HepG2 (cell line): ENCODE results near the gene GPR33. TPM values are rescaled to one million over a fixed set of nuclear protein-coding genes. Genes with fewer than 3 reads are reported as not detected.

Source experiments
- ATAC-seq: fragments of 200-7000 bp; cut with Tn5 transposase; 3 replicates; pipeline ENCODE4 v1.9.1; 2020; ENCODE audit warnings: mild to moderate bottlenecking, moderate library complexity
- BruUV-seq: library from RNA; stranded (reverse); fragments of 400-500 nt; replicated peaks from 2 replicates; lab custom pipeline; 2021; lab: Mats Ljungman, UMichigan
- CTCF ChIA-PET: fragments of 300-600 bp; formaldehyde crosslinking; extraction: SDS; loops from one replicate; lab custom pipeline; 2021; ENCODE audit warnings: low total read pairs, inconsistent platforms, low intra/inter-chr PET ratio; lab: Yijun Ruan, JAX
- POLR2A ChIA-PET: fragments of 350-600 bp; sonication (Branson Sonifier 250); formaldehyde crosslinking; loops from one replicate; lab custom pipeline; 2020; ENCODE audit warnings: antibody characterized with exemption, inconsistent platforms; lab: Yijun Ruan, JAX
- DNase-seq: peaks from one replicate; pipeline ENCODE4 v3.0.0-alpha.2; 2015; ENCODE audit warnings: low spot score
- FAIRE-seq: peaks from 3 replicates; lab custom pipeline; 2011; peaks lifted over from hg19 to GRCh38; lab: Jason Lieb, UNC
- H2AFZ ChIP-seq: one replicate; pipeline ENCODE4 v1.6.1; 2011; ENCODE audit warnings: low read length, inconsistent platforms
- H3K27ac ChIP-seq: fragments of 300-600 bp; 3 replicates; pipeline ENCODE4 v1.8.0; 2011; ENCODE audit warnings: mixed run types, mild to moderate bottlenecking, mixed read lengths, low read length, inconsistent platforms; ENCODE audit not compliant: insufficient read depth; ENCODE audit errors: extremely low read length
- H3K27me3 ChIP-seq, 2 experiments: fragments of 200-600 bp in 1 of 2; 2 replicates in 1 of 2; 3 replicates in 1 of 2; pipeline versions ENCODE4 v1.6.0 to v1.8.0; 2011; ENCODE audit warnings: low read length in 2 of 2, mild to moderate bottlenecking in 2 of 2, moderate library complexity in 2 of 2, inconsistent platforms in 1 of 2; ENCODE audit not compliant: insufficient read depth in 2 of 2, control insufficient read depth in 1 of 2
- H3K36me3 ChIP-seq, 2 experiments: fragments of 200-600 bp in 1 of 2; replicated peaks in 1 of 2; 2 replicates in 1 of 2; 3 replicates in 1 of 2; pipeline versions ENCODE4 v1.5.1 to v1.8.0; 2011; ENCODE audit warnings: low read length in 2 of 2, inconsistent platforms in 1 of 2; ENCODE audit not compliant: insufficient read depth in 2 of 2, control insufficient read depth in 1 of 2
- H3K4me1 ChIP-seq: 2 replicates; pipeline ENCODE4 v1.5.1; 2012; ENCODE audit warnings: low read length, inconsistent platforms; ENCODE audit not compliant: insufficient read depth
- H3K4me2 ChIP-seq: 2 replicates; pipeline ENCODE4 v1.6.0; 2011; ENCODE audit warnings: low read depth, low read length, inconsistent platforms
- H3K4me3 ChIP-seq, 3 experiments: fragments of 200-600 bp in 1 of 3; sonication (generic), shearing (Covaris generic) in 1 of 3; replicated peaks in 1 of 3; 2 replicates each; pipeline ENCODE4 v1.5.1; 2011 to 2016; ENCODE audit warnings: low read length in 3 of 3, inconsistent platforms in 2 of 3, low read depth in 2 of 3, mild to moderate bottlenecking in 2 of 3, control low read depth in 1 of 3, mixed read lengths in 1 of 3; ENCODE audit not compliant: insufficient read depth in 1 of 3
- H3K79me2 ChIP-seq: one replicate; pipeline ENCODE4 v1.6.1; 2011; ENCODE audit warnings: low read length, inconsistent platforms; ENCODE audit not compliant: insufficient read depth
- H3K9ac ChIP-seq: 2 replicates; pipeline ENCODE4 v1.6.0; 2011; ENCODE audit warnings: mild to moderate bottlenecking, low read depth, low read length, inconsistent platforms; ENCODE audit not compliant: insufficient read depth
- H3K9me3 ChIP-seq: 2 replicates; pipeline ENCODE4 v1.5.1; 2012; ENCODE audit warnings: mild to moderate bottlenecking, low read length
- H4K20me1 ChIP-seq: 2 replicates; pipeline ENCODE4 v1.6.0; 2011; ENCODE audit warnings: inconsistent platforms, mild to moderate bottlenecking, low read length, moderate library complexity; ENCODE audit not compliant: insufficient read depth
- BCL6 ChIP-seq: IDR thresholded peaks from 2 replicates; pipeline ENCODE4 v1.6.1; 2016; ENCODE audit warnings: missing genetic modification reagents, missing compliant biosample characterization
- CEBPB ChIP-seq: IDR thresholded peaks from 2 replicates; pipeline ENCODE4 v1.6.1; 2011; ENCODE audit warnings: low read depth, low read length, improper control_type of control experiment, borderline replicate concordance
- ETV5 ChIP-seq: IDR thresholded peaks from 2 replicates; pipeline ENCODE4 v1.6.1; 2018; ENCODE audit warnings: missing biosample characterization, missing genetic modification reagents, inconsistent platforms, borderline replicate concordance
- HOMEZ ChIP-seq: IDR thresholded peaks from 2 replicates; pipeline ENCODE4 v1.6.1; 2016; ENCODE audit warnings: low read depth
- MTERF4 ChIP-seq: sonication (generic); formaldehyde crosslinking; IDR thresholded peaks from 2 replicates; pipeline ENCODE4 v1.8.0; 2023; ENCODE audit warnings: mild to moderate bottlenecking, missing genetic modification reagents
- NFE2L1 ChIP-seq: sonication (generic); formaldehyde crosslinking; IDR thresholded peaks from 2 replicates; pipeline ENCODE4 v1.4.0; 2020; ENCODE audit warnings: missing genetic modification reagents, mild to moderate bottlenecking, borderline replicate concordance
- NFIB ChIP-seq: sonication (generic); formaldehyde crosslinking; IDR thresholded peaks from 2 replicates; pipeline ENCODE4 v1.9.0; 2021; ENCODE audit warnings: missing genetic modification reagents, mild to moderate bottlenecking, borderline replicate concordance
- SOX6 ChIP-seq, 2 experiments: fragments of 450-650 bp in 1 of 2; sonication (generic) in 1 of 2; formaldehyde crosslinking in 1 of 2; IDR thresholded peaks; 2 replicates each; pipeline versions ENCODE4 v1.4.0 to v1.6.1; 2017 to 2020; ENCODE audit warnings: antibody characterized with exemption in 1 of 2, mild to moderate bottlenecking in 1 of 2, missing genetic modification reagents in 1 of 2
- SP5 ChIP-seq: IDR thresholded peaks from 2 replicates; pipeline ENCODE4 v1.6.1; 2016; ENCODE audit warnings: low read depth, borderline replicate concordance
- ZNF101 ChIP-seq: sonication (generic); formaldehyde crosslinking; IDR thresholded peaks from 2 replicates; pipeline ENCODE4 v1.4.0; 2020; ENCODE audit warnings: mild to moderate bottlenecking, low read depth, missing genetic modification reagents, borderline replicate concordance
- ZNF563 ChIP-seq: sonication (generic); formaldehyde crosslinking; IDR thresholded peaks from 2 replicates; pipeline ENCODE4 v1.8.0; 2022; ENCODE audit warnings: mild to moderate bottlenecking, moderate library complexity, missing genetic modification reagents
- ZNF605 ChIP-seq: sonication (generic); formaldehyde crosslinking; IDR thresholded peaks from 2 replicates; pipeline ENCODE4 v1.8.0; 2022; ENCODE audit warnings: mild to moderate bottlenecking, missing genetic modification reagents
- ZNF678 ChIP-seq: sonication (generic); formaldehyde crosslinking; IDR thresholded peaks from 2 replicates; pipeline ENCODE4 v1.4.0; 2020; ENCODE audit warnings: mild to moderate bottlenecking, missing genetic modification reagents
- WGBS: methylation state at CpG from one replicate; pipeline ENCODE4 v1.1.6; 2017; ENCODE audit warnings: low lambda C conversion rate; 5-methylcytosine and 5-hydroxymethylcytosine counted together
- in situ Hi-C: cut with HindIII; loops from 2 replicates; pipeline ENCODE4 v1.10.0; 2017; ENCODE audit warnings: low pct_unique_long_range_greater_than_20kb; ENCODE audit not compliant: extremely low pct_ligation_motif_present
- intact Hi-C: fragments of 100-400 bp; cut with micrococcal nuclease; formaldehyde crosslinking; loops from one replicate; pipeline ENCODE4 v1.10.0; 2022; ENCODE audit not compliant: unreplicated experiment
- polyA plus RNA-seq, 8 experiments: library from polyadenylated mRNA; depleted of rRNA in 3 of 8; stranded (reverse) in 7 of 8; unstranded in 1 of 8; fragments of >200 nt; fragmentation: Illumina TruSeq in 4 of 8; extraction: Trizol in 4 of 8; gene quantifications; 2 replicates each; pipeline versions ENCODE4 v1.2.1 to v1.2.3, GENCODE V29; 2011 to 2016; ENCODE audit warnings: low read depth in 4 of 8, missing spikeins in 1 of 8, mixed read lengths in 1 of 8; ENCODE audit not compliant: insufficient read depth in 1 of 8
- total RNA-seq, 5 experiments: library from RNA; depleted of rRNA; stranded (reverse); fragments of >200 nt; fragmentation: Illumina TruSeq; extraction: Trizol; gene quantifications; 2 replicates each; pipeline ENCODE4 v1.2.3, GENCODE V29; 2016; ENCODE audit warnings: low read depth in 1 of 5
- TF ChIP-seq, protein P1 (sequence below): sonication (generic); formaldehyde crosslinking; IDR thresholded peaks from 2 replicates; pipeline ENCODE4 v1.5.1; 2020; ENCODE audit warnings: mild to moderate bottlenecking, missing genetic modification reagents, borderline replicate concordance
- TF ChIP-seq, protein P2 (sequence below): fragments of 450-650 bp; IDR thresholded peaks from 2 replicates; pipeline ENCODE4 v1.6.1; 2016

The GPR33 gene
- total and polyA plus RNA-seq, 2 of the 13 experiments (the other 11 are each of a cell fraction or from before 2014, with no cell fraction given), result not detected

- no peak for TF ChIP-seq MTERF4
- TF ChIP-seq, all 625 proteins: peak for 9
Observed at GRCh38 chr14:31476131-31476866, 11.5 kb downstream of the GPR33 start (continued).

- CTCF ChIA-PET, result no interaction called here
- no peak overlapping the region for H2AFZ ChIP-seq
- FAIRE-seq, result no peak
Observed at GRCh38 chr14:31466554-31466953, 21.3 kb downstream of the GPR33 start.

More at GRCh38 chr14:31466554-31466953, 21.3 kb downstream of the GPR33 start:
- 0 out of 2 replicates have a peak overlapping the region, but pooled peaks have one; percentile 7 for H3K4me2 ChIP-seq
- ATAC-seq (no peak; the same call in 1 of the 3 replicates), DNase-seq (no peak)
- H3K79me2 ChIP-seq, result no peaks in the 10 kb centered on the region
- no peak overlapping the region for H3K27ac ChIP-seq
- POLR2A ChIA-PET, result interaction anchor here (1.8 kb wide), 1 partner anchor 9 kb away, joined by 6 read pairs; the partner anchor contains the start of gene DTD2
- peaks cover 9% of the 10 kb centered on the region for H3K4me1 ChIP-seq
- in situ Hi-C loops, result no loop called here
- TF ChIP-seq ZNF605 (CRISPR knock-in tag) (0 out of 2 replicates have a peak, but pooled peaks have one; percentile 39), SOX6 (IDR thresholded peaks at IDR 0.05) (no peak), SOX6 (CRISPR knock-in tag; IDR thresholded peaks at IDR 0.05) (0 out of 2 replicates have a peak, but pooled peaks have one; percentile 27), BCL6 (CRISPR knock-in tag) (peak; percentile 63; the same call in 1 of the 2 replicates), ZNF101 (CRISPR knock-in tag) (no peak), NFE2L1 (CRISPR knock-in tag) (no peak), NFIB (CRISPR knock-in tag) (0 out of 2 replicates have a peak, but pooled peaks have one; percentile 31), SP5 (CRISPR knock-in tag) (no peak), ZNF678 (no peak), HOMEZ (CRISPR knock-in tag) (no peak), ETV5 (CRISPR knock-in tag) (0 out of 2 replicates have a peak, but pooled peaks have one; percentile 19), ZNF563 (0 out of 2 replicates have a peak, but pooled peaks have one; percentile 38), CEBPB (no peak)
- TF ChIP-seq, protein P1, sequence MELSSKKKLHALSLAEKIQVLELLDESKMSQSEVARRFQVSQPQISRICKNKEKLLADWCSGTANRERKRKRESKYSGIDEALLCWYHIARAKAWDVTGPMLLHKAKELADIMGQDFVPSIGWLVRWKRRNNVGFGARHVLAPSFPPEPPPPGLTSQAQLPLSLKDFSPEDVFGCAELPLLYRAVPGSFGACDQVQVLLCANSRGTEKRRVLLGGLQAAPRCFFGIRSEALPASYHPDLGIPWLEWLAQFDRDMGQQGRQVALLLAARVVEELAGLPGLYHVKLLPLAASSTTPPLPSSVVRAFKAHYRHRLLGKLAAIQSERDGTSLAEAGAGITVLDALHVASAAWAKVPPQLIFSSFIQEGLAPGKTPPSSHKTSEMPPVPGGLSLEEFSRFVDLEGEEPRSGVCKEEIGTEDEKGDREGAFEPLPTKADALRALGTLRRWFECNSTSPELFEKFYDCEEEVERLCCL (CRISPR knock-in tag), result no peak
- TF ChIP-seq, protein P2, sequence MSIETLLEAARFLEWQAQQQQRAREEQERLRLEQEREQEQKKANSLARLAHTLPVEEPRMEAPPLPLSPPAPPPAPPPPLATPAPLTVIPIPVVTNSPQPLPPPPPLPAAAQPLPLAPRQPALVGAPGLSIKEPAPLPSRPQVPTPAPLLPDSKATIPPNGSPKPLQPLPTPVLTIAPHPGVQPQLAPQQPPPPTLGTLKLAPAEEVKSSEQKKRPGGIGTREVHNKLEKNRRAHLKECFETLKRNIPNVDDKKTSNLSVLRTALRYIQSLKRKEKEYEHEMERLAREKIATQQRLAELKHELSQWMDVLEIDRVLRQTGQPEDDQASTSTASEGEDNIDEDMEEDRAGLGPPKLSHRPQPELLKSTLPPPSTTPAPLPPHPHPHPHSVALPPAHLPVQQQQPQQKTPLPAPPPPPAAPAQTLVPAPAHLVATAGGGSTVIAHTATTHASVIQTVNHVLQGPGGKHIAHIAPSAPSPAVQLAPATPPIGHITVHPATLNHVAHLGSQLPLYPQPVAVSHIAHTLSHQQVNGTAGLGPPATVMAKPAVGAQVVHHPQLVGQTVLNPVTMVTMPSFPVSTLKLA, result peak; percentile 82
- no TSS peak for BruUV-seq
- WGBS, result 48% methylated on average over 6 of the region's 6 CpGs
- H4K20me1 ChIP-seq, result no peaks in the 10 kb centered on the region
- no peaks in the 10 kb centered on the region for H3K36me3 ChIP-seq
- H3K4me3 ChIP-seq, result no peak overlapping the region
- 0 out of 5 replicates have a peak, but pooled peaks cover 0 to 2% of the 10 kb centered on the region in 2 experiments for H3K27me3 ChIP-seq
- H3K9ac ChIP-seq, result no peak overlapping the region
- intact Hi-C loops, result no loop called here
- no peaks in the 10 kb centered on the region for H3K9me3 ChIP-seq
